CD14-positive monocyte (primary cell): ENCODE results near the gene MAD1L1. TPM values are rescaled to one million over a fixed set of nuclear protein-coding genes. Genes with fewer than 3 reads are reported as not detected.
A peak's percentile ranks its signal among the peaks of the same experiment; 100 is the strongest.

ENCODE experiments used
- DNase-seq, 3 donors: peaks; one replicate each; pipeline ENCODE4 v3.0.0-alpha.2; 2011 to 2022
- H2AFZ ChIP-seq: 2 replicates; pipeline ENCODE4 v1.6.0; 2012; ENCODE audit warnings: mild to moderate bottlenecking, low read depth, low read length, inconsistent platforms; ENCODE audit not compliant: insufficient read depth, poor library complexity, severe bottlenecking
- H3K27ac ChIP-seq, 2 donors: 1 replicate in 1 of 2; 2 replicates in 1 of 2; pipeline ENCODE4 v1.5.1; 2012 to 2013; ENCODE audit warnings: low read length in 2 of 2, control low read depth in 1 of 2, inconsistent platforms in 1 of 2, low read depth in 1 of 2, mild to moderate bottlenecking in 1 of 2
- H3K27me3 ChIP-seq, 2 donors: one replicate each; pipeline versions ENCODE4 v1.6.0 to v1.6.1; 2011 to 2013; ENCODE audit warnings: low read length in 2 of 2; ENCODE audit not compliant: control insufficient read depth in 2 of 2, insufficient read depth in 2 of 2
- H3K36me3 ChIP-seq, 2 donors: replicated peaks in 1 of 2; 1 replicate in 1 of 2; 2 replicates in 1 of 2; pipeline versions ENCODE4 v1.5.1 to v1.6.1; 2012 to 2013; ENCODE audit warnings: low read length in 2 of 2, control low read depth in 1 of 2, inconsistent platforms in 1 of 2, mild to moderate bottlenecking in 1 of 2; ENCODE audit not compliant: insufficient read depth in 2 of 2, control insufficient read depth in 1 of 2
- H3K4me1 ChIP-seq, 2 donors: 1 replicate in 1 of 2; 2 replicates in 1 of 2; pipeline versions ENCODE4 v1.5.1 to v1.6.1; 2012 to 2013; ENCODE audit warnings: low read length in 2 of 2, control low read depth in 1 of 2, inconsistent platforms in 1 of 2, mild to moderate bottlenecking in 1 of 2, moderate library complexity in 1 of 2; ENCODE audit not compliant: insufficient read depth in 2 of 2, control insufficient read depth in 1 of 2
- H3K4me2 ChIP-seq: replicated peaks from 2 replicates; pipeline ENCODE3; 2012; ENCODE audit warnings: low read length, moderate library complexity, mild to moderate bottlenecking; ENCODE audit not compliant: poor library complexity, severe bottlenecking; ENCODE audit errors: extremely low read depth
- H3K4me3 ChIP-seq, 3 experiments: fragments of 200-600 bp in 1 of 3; sonication (generic) in 1 of 3; replicated peaks in 1 of 3; 1 replicate in 2 of 3; 2 replicates in 1 of 3; pipeline ENCODE4 v1.5.1; 2011 to 2013; ENCODE audit warnings: low read length in 3 of 3, mild to moderate bottlenecking in 3 of 3, control low read depth in 2 of 3, low read depth in 2 of 3, inconsistent platforms in 1 of 3, moderate library complexity in 1 of 3
- H3K79me2 ChIP-seq: 2 replicates; pipeline ENCODE4 v1.6.0; 2012; ENCODE audit warnings: mild to moderate bottlenecking, control low read depth, inconsistent platforms, low read length, moderate library complexity; ENCODE audit not compliant: insufficient read depth
- H3K9ac ChIP-seq: 2 replicates; pipeline ENCODE4 v1.6.0; 2017; ENCODE audit warnings: low read length, mild to moderate bottlenecking; ENCODE audit not compliant: insufficient read depth, poor library complexity, severe bottlenecking
- H3K9me3 ChIP-seq, 2 donors: replicated peaks in 1 of 2; 1 replicate in 1 of 2; 2 replicates in 1 of 2; pipeline versions ENCODE4 v1.5.1 to v1.6.1; 2012 to 2013; ENCODE audit warnings: low read length in 2 of 2, control low read depth in 1 of 2; ENCODE audit not compliant: control insufficient read depth in 1 of 2, insufficient read depth in 1 of 2
- H4K20me1 ChIP-seq: 2 replicates; pipeline ENCODE4 v1.6.0; 2012; ENCODE audit warnings: mild to moderate bottlenecking, low read length, control low read depth, moderate library complexity; ENCODE audit not compliant: insufficient read depth
- H3K27ac Mint-ChIP-seq, 7 donors: one replicate each; pipeline ENCODE4 v1.8.0; 2020; ENCODE audit warnings: mild to moderate bottlenecking in 7 of 7, mixed read lengths in 7 of 7, moderate library complexity in 6 of 7, inconsistent platforms in 2 of 7
- H3K27me3 Mint-ChIP-seq, 3 donors: one replicate each; pipeline ENCODE4 v1.8.0; 2021 to 2022; ENCODE audit warnings: low read depth in 3 of 3, mild to moderate bottlenecking in 3 of 3, mixed read lengths in 3 of 3, moderate library complexity in 3 of 3, inconsistent platforms in 1 of 3
- H3K36me3 Mint-ChIP-seq, 2 donors: one replicate each; pipeline ENCODE4 v1.8.0; 2020; ENCODE audit warnings: mixed read lengths in 2 of 2, inconsistent platforms in 1 of 2, mild to moderate bottlenecking in 1 of 2
- H3K4me1 Mint-ChIP-seq: one replicate; pipeline ENCODE4 v1.8.0; 2020; ENCODE audit warnings: mild to moderate bottlenecking, mixed read lengths
- H3K4me3 Mint-ChIP-seq, 2 donors: one replicate each; pipeline ENCODE4 v1.8.0; 2020; ENCODE audit warnings: mild to moderate bottlenecking in 2 of 2, mixed read lengths in 2 of 2, moderate library complexity in 1 of 2
- H3K9me3 Mint-ChIP-seq, 7 donors: one replicate each; pipeline ENCODE4 v1.8.0; 2020 to 2022; ENCODE audit warnings: mixed read lengths in 7 of 7, mild to moderate bottlenecking in 6 of 7, moderate library complexity in 6 of 7, inconsistent platforms in 2 of 7
- CTCF ChIP-seq: fragments of 200-600 bp; IDR thresholded peaks from one replicate; pipeline ENCODE4 v1.8.0; 2022; ENCODE audit warnings: antibody characterized with exemption, mild to moderate bottlenecking
- WGBS: methylation state at CpG from one replicate; pipeline ENCODE4 v1.1.5; 2013; ENCODE audit warnings: missing lambda C conversion rate; ENCODE audit not compliant: insufficient coverage; 5-methylcytosine and 5-hydroxymethylcytosine counted together
- intact Hi-C, 2 donors: fragments of 100-400 bp; cut with micrococcal nuclease; formaldehyde crosslinking; loops; one replicate each; pipeline versions ENCODE4 v1.15.0 to v1.15.1; 2023
- polyA plus RNA-seq, 3 donors: library from polyadenylated mRNA; depleted of rRNA in 1 of 3; unstranded in 2 of 3; stranded (reverse) in 1 of 3; fragments of 300-500 nt in 2 of 3; fragments of >200 nt in 1 of 3; fragmentation: Illumina TruSeq in 2 of 3; gene quantifications; 1 replicate in 2 of 3; 2 replicates in 1 of 3; pipeline ENCODE4 v1.2.3, GENCODE V29; 2012 to 2021

MAD1L1 gene
- polyA plus RNA-seq, 3 donors, result 22.0 to 39.4 (median 33.2) TPM

- Mint-ChIP-seq H3K4me1 (peaks cover 58% of the 10 kb centered on the region), H3K36me3 (peaks cover 13 to 17% of the 10 kb centered on the region in 2 donors), H3K4me3 (peak overlapping the region; percentile 64 to 84), H3K27me3 (no peaks in the 10 kb centered on the region), H3K27ac (peak overlapping the region; percentile 99 to 100 (median 100)), H3K9me3 (peaks cover 0 to 10% (median under 1%) of the 10 kb centered on the region in 7 donors)
- H3K79me2 ChIP-seq, result no peaks in the 10 kb centered on the region
- peak overlapping the region; percentile 61 for H2AFZ ChIP-seq
- TF ChIP-seq CTCF, result no peak
- peak overlapping the region; percentile 96 to 99 for H3K27ac ChIP-seq
- peak overlapping the region; percentile 75 for H3K4me2 ChIP-seq
- intact Hi-C loops, result loop anchor here (2.0 to 10.0 kb wide), 3 partner anchors 75 to 92 kb away; no protein-coding TSS in a partner anchor
- H3K9me3 ChIP-seq, result no peaks in the 10 kb centered on the region
- WGBS, result 8% methylated on average over 39 of the region's 43 CpGs
- H3K9ac ChIP-seq, result peak overlapping the region; percentile 87
- H3K36me3 ChIP-seq, result no peaks in the 10 kb centered on the region
- H3K27me3 ChIP-seq, result no peaks in the 10 kb centered on the region
- H4K20me1 ChIP-seq, result no peaks in the 10 kb centered on the region
- peaks cover 52 to 60% of the 10 kb centered on the region in 2 donors for H3K4me1 ChIP-seq
- peak; percentile 94 to 97 (median 96) for DNase-seq
- peak overlapping the region; percentile 6 to 66 (median 35) for H3K4me3 ChIP-seq
Observed at GRCh38 chr7:2019711-2020511, 212.8 kb downstream of the MAD1L1 start.

- peak overlapping the region; percentile 75 for H3K4me2 ChIP-seq
- peaks cover 54% of the 10 kb centered on the region for H3K4me1 Mint-ChIP-seq
- no peak for TF ChIP-seq CTCF
- no peaks in the 10 kb centered on the region for H4K20me1 ChIP-seq
- H3K9me3 Mint-ChIP-seq, result peaks cover 0 to 5% (median 0%) of the 10 kb centered on the region in 7 donors
- peak overlapping the region; percentile 61 for H2AFZ ChIP-seq
- WGBS, result 17% methylated on average over 4 of the region's 10 CpGs
- H3K27ac Mint-ChIP-seq, result peak overlapping the region; percentile 99 to 100 (median 100)
- peak overlapping the region; percentile 87 for H3K9ac ChIP-seq
- peak overlapping the region; percentile 6 to 66 (median 35) for H3K4me3 ChIP-seq
- no peaks in the 10 kb centered on the region for H3K36me3 ChIP-seq
- H3K27me3 ChIP-seq, result no peaks in the 10 kb centered on the region
- peaks cover 48 to 55% of the 10 kb centered on the region in 2 donors for H3K4me1 ChIP-seq
- peaks cover 14 to 20% of the 10 kb centered on the region in 2 donors for H3K36me3 Mint-ChIP-seq
- DNase-seq, result no peak
- intact Hi-C loops, result loop anchor here (2.0 to 10.0 kb wide), 2 partner anchors 75 to 79 kb away; no protein-coding TSS in a partner anchor
- H3K4me3 Mint-ChIP-seq, result peak overlapping the region; percentile 74 to 90
- no peaks in the 10 kb centered on the region for H3K27me3 Mint-ChIP-seq
- peak overlapping the region; percentile 96 to 99 for H3K27ac ChIP-seq
- no peaks in the 10 kb centered on the region for H3K79me2 ChIP-seq
- no peaks in the 10 kb centered on the region for H3K9me3 ChIP-seq
Observed at GRCh38 chr7:2019461-2019710, 213.4 kb downstream of the MAD1L1 start.
